Trophoblast cell (in vitro differentiated cells and primary cell): ENCODE data around the gene IL23R.

Experiments
- DNase-seq, 2 donors: peaks; one replicate each; pipeline ENCODE4 v3.0.0-alpha.2; 2016
- H2AFZ ChIP-seq: 2 replicates; pipeline ENCODE4 v1.6.1; 2013; ENCODE audit warnings: low read length, moderate library complexity, mild to moderate bottlenecking; ENCODE audit not compliant: insufficient read depth, poor library complexity
- H2AK5ac ChIP-seq: 2 replicates; pipeline ENCODE4 v1.6.1; 2013; ENCODE audit warnings: mild to moderate bottlenecking, low read length
- H2BK120ac ChIP-seq: 2 replicates; pipeline ENCODE4 v1.6.1; 2013; ENCODE audit warnings: low read length, mild to moderate bottlenecking, moderate library complexity; ENCODE audit not compliant: insufficient read depth, poor library complexity
- H2BK12ac ChIP-seq: 2 replicates; pipeline ENCODE4 v1.6.1; 2013; ENCODE audit warnings: mild to moderate bottlenecking, low read length, moderate library complexity
- H2BK5ac ChIP-seq: 2 replicates; pipeline ENCODE4 v1.6.1; 2013; ENCODE audit warnings: low read length, low read depth, moderate library complexity, mild to moderate bottlenecking; ENCODE audit not compliant: poor library complexity
- H3K14ac ChIP-seq: 2 replicates; pipeline ENCODE4 v1.6.1; 2013; ENCODE audit warnings: mild to moderate bottlenecking, low read length
- H3K18ac ChIP-seq: 2 replicates; pipeline ENCODE4 v1.6.1; 2013; ENCODE audit warnings: mild to moderate bottlenecking, low read length
- H3K23ac ChIP-seq: 2 replicates; pipeline ENCODE4 v1.6.1; 2013; ENCODE audit warnings: low read length
- H3K27ac ChIP-seq: 2 replicates; pipeline ENCODE4 v1.5.1; 2013; ENCODE audit warnings: low read depth, mild to moderate bottlenecking, inconsistent platforms, low read length, moderate library complexity
- H3K27me3 ChIP-seq: 2 replicates; pipeline ENCODE4 v1.6.1; 2013; ENCODE audit warnings: inconsistent platforms, mild to moderate bottlenecking, low read length, moderate library complexity; ENCODE audit not compliant: insufficient read depth
- H3K36me3 ChIP-seq, 2 experiments: 1 replicate in 1 of 2; 2 replicates in 1 of 2; pipeline ENCODE4 v1.6.1; 2013; ENCODE audit warnings: low read length in 2 of 2, mild to moderate bottlenecking in 2 of 2, moderate library complexity in 1 of 2; ENCODE audit not compliant: insufficient read depth in 2 of 2, control insufficient read depth in 1 of 2
- H3K4ac ChIP-seq: 2 replicates; pipeline ENCODE4 v1.6.1; 2013; ENCODE audit warnings: low read depth, mild to moderate bottlenecking, low read length, moderate library complexity
- H3K4me1 ChIP-seq, 2 experiments: 1 replicate in 1 of 2; 2 replicates in 1 of 2; pipeline ENCODE4 v1.6.1; 2013; ENCODE audit warnings: low read length in 2 of 2, mild to moderate bottlenecking in 2 of 2, moderate library complexity in 1 of 2; ENCODE audit not compliant: insufficient read depth in 2 of 2, control insufficient read depth in 1 of 2
- H3K4me2 ChIP-seq: 2 replicates; pipeline ENCODE4 v1.6.1; 2013; ENCODE audit warnings: inconsistent platforms, mild to moderate bottlenecking, low read length, moderate library complexity
- H3K4me3 ChIP-seq: 2 replicates; pipeline ENCODE4 v1.5.1; 2013; ENCODE audit warnings: mild to moderate bottlenecking, low read depth, low read length, inconsistent platforms
- H3K79me1 ChIP-seq: one replicate; pipeline ENCODE4 v1.6.1; 2013; ENCODE audit warnings: low read length
- H3K79me2 ChIP-seq: 2 replicates; pipeline ENCODE4 v1.6.1; 2013; ENCODE audit warnings: low read length, mild to moderate bottlenecking; ENCODE audit not compliant: control insufficient read depth, insufficient read depth, poor library complexity
- H3K9ac ChIP-seq: 2 replicates; pipeline ENCODE4 v1.6.1; 2013; ENCODE audit warnings: mild to moderate bottlenecking, low read length
- H3K9me3 ChIP-seq: 2 replicates; pipeline ENCODE4 v1.6.1; 2013; ENCODE audit warnings: low read depth, mild to moderate bottlenecking, control low read depth, inconsistent platforms, low read length; ENCODE audit not compliant: insufficient read depth
- H4K12ac ChIP-seq: 2 replicates; pipeline ENCODE4 v1.6.1; 2013; ENCODE audit warnings: low read depth, mild to moderate bottlenecking, low read length, moderate library complexity
- H4K8ac ChIP-seq: 2 replicates; pipeline ENCODE4 v1.6.1; 2013; ENCODE audit warnings: low read depth, mild to moderate bottlenecking, low read length, moderate library complexity
- H4K91ac ChIP-seq: one replicate; pipeline ENCODE4 v1.6.1; 2013; ENCODE audit warnings: low read depth, mild to moderate bottlenecking, low read length, moderate library complexity
- WGBS: extraction: QIAGEN DNeasy Blood & Tissue Kit; methylation state at CpG from one replicate; pipeline ENCODE4 v1.1.7; 2013; ENCODE audit warnings: missing lambda C conversion rate; ENCODE audit not compliant: insufficient read length, insufficient coverage; ENCODE audit errors: extremely low coverage; 5-methylcytosine and 5-hydroxymethylcytosine counted together

The IL23R gene

DNA sequence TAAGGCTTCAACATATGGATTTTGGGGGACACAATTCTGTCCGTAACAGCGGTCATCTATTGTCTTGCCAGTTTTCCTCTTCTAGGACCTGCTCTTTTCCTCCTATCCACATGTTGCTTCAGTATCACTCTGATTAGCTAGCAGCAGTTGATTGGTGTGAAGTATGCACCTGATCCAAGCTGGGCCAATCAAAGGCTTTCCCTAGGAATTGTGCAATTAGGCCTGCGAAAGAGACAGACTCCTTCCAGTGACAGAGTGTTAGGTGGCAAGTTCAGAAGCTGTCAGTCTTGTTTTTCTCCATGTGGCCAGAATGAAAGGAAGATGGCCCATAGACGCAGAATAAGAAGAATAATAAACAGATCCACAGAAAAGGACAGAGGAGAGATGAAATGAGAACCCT, 107.3 kb downstream of the IL23R start:
- DNase-seq, result no peak
- H3K4me2 ChIP-seq, result no peak overlapping the region
- no peak overlapping the region for H3K27ac ChIP-seq
- no CpG with 5 or more reads among the region's 4 CpGs for WGBS
- no peak overlapping the region for H2AFZ ChIP-seq
- no peak overlapping the region for H2AK5ac ChIP-seq
- H3K27me3 ChIP-seq, result no peaks in the 10 kb centered on the region
- no peak overlapping the region for H2BK120ac ChIP-seq
- no peaks in the 10 kb centered on the region for H3K4me1 ChIP-seq
- H3K4me3 ChIP-seq, result no peak overlapping the region
- no peak overlapping the region for H2BK5ac ChIP-seq
- no peaks in the 10 kb centered on the region for H3K79me1 ChIP-seq
- no peak overlapping the region for H3K4ac ChIP-seq
- H2BK12ac ChIP-seq, result no peak overlapping the region
- no peak overlapping the region for H3K9ac ChIP-seq
- H3K18ac ChIP-seq, result no peak overlapping the region
- H3K9me3 ChIP-seq, result peaks cover 2% of the 10 kb centered on the region
- H3K36me3 ChIP-seq, result no peaks in the 10 kb centered on the region
- H3K14ac ChIP-seq, result no peak overlapping the region
- H4K91ac ChIP-seq, result no peak overlapping the region
- no peak overlapping the region for H3K23ac ChIP-seq
- H4K8ac ChIP-seq, result no peak overlapping the region
- H4K12ac ChIP-seq, result no peak overlapping the region
- no peaks in the 10 kb centered on the region for H3K79me2 ChIP-seq

DNA sequence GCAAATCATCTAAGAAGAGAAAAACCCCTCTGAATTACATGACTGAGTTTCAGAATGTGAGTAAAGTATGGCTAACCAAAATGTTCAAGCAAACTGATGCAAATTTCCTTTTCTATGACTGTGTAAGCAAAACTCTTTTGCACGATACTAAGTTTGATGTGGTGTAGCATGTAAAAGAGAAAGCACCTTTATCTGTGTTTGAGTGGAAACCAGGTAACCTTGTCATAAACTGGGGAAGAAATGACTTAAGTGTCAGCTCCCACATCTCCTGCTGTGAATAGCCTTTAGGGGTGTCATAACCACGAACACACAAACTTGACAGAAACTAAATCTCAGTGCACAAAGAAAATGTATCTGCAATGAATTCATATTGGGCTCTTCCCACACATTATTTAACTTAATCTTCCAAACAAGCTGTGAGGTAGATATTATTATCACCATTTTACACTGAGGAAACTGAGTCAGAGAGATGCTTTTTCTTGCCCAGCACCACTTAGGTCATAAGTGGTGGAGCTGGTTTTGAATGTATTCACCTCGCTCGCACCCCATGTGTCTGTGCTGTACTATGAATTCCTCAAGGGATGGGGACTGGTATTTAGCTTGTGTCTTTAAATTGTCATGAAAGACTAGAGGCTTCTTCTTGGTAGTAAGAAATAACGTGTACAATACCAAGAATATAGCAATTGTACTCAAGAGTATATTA, 108.5 kb downstream of the IL23R start:
- Histone ChIP-seq H3K4me2 (no peak overlapping the region), H3K4me3 (no peak overlapping the region), H2BK12ac (no peak overlapping the region), H3K79me1 (no peaks in the 10 kb centered on the region), H3K9me3 (peaks cover 2% of the 10 kb centered on the region), H2AK5ac (no peak overlapping the region), H2AFZ (no peak overlapping the region), H3K18ac (no peak overlapping the region), H3K4me1 (no peaks in the 10 kb centered on the region), H2BK5ac (no peak overlapping the region), H3K79me2 (no peaks in the 10 kb centered on the region), H4K91ac (no peak overlapping the region), H4K12ac (no peak overlapping the region), H3K4ac (no peak overlapping the region), H3K14ac (no peak overlapping the region), H4K8ac (no peak overlapping the region), H3K23ac (no peak overlapping the region), H2BK120ac (no peak overlapping the region), H3K9ac (no peak overlapping the region), H3K27ac (no peak overlapping the region), H3K27me3 (no peaks in the 10 kb centered on the region), H3K36me3 (no peaks in the 10 kb centered on the region)
- WGBS, result no CpG with 5 or more reads among the region's 5 CpGs
- DNase-seq, result no peak

DNA sequence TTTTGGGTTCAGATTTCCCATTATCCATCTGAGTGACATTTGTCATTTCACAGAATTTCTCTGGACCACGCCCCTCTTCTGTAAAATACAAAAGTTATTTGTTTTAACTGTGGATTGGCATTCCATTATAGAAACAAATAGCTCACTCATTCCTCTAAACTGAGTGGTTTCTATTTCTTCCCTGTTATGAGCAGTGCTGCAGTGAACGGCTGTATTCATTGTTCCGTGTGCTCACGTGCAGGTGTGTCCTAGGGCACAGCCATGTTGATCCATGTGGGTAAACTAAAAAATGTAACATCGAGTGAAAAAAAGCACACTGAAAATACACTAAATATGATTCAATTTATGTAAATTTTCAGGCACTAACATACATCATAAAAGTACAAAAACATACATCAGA, 114.4 kb downstream of the IL23R start:
- DNase-seq, result no peak
- H2AFZ ChIP-seq, result no peak overlapping the region
- H3K36me3 ChIP-seq, result no peaks in the 10 kb centered on the region
- H2BK120ac ChIP-seq, result no peak overlapping the region
- no peaks in the 10 kb centered on the region for H3K27me3 ChIP-seq
- no peak overlapping the region for H2BK12ac ChIP-seq
- H3K4me1 ChIP-seq, result no peaks in the 10 kb centered on the region
- no peak overlapping the region for H4K12ac ChIP-seq
- no peak overlapping the region for H3K27ac ChIP-seq
- no peak overlapping the region for H4K91ac ChIP-seq
- WGBS, result no CpG with 5 or more reads among the region's 5 CpGs
- H3K4me2 ChIP-seq, result no peak overlapping the region
- H3K9me3 ChIP-seq, result no peaks in the 10 kb centered on the region
- H3K14ac ChIP-seq, result no peak overlapping the region
- H3K79me2 ChIP-seq, result no peaks in the 10 kb centered on the region
- no peak overlapping the region for H2BK5ac ChIP-seq
- H3K79me1 ChIP-seq, result no peaks in the 10 kb centered on the region
- no peak overlapping the region for H3K18ac ChIP-seq
- no peak overlapping the region for H3K4ac ChIP-seq
- H3K9ac ChIP-seq, result no peak overlapping the region
- no peak overlapping the region for H2AK5ac ChIP-seq
- no peak overlapping the region for H3K4me3 ChIP-seq
- no peak overlapping the region for H4K8ac ChIP-seq
- no peak overlapping the region for H3K23ac ChIP-seq

DNA sequence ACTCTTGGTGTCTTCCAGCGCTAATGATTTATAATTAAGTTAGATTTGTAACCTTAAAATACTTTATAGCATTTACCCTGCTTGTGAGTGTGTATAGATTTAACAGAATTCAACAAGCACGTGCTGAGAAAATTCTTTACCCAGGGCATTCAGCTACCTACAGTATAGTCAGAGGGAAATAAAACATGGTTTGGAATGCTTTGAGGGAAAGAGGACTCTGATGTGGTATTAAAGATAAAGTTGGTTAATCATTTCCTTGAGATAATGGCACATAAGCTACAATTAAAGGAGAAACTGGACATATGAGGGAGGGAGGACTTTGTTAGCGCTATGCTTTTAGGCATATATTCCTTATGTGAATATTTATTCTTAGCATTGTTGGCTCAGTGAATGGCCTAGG, 115.0 kb downstream of the IL23R start:
- Histone ChIP-seq H2BK12ac (no peak overlapping the region), H3K79me1 (no peaks in the 10 kb centered on the region), H3K4me1 (no peaks in the 10 kb centered on the region), H3K4ac (no peak overlapping the region), H3K27ac (no peak overlapping the region), H3K9me3 (no peaks in the 10 kb centered on the region), H3K4me3 (no peak overlapping the region), H3K23ac (no peak overlapping the region), H4K91ac (no peak overlapping the region), H4K12ac (no peak overlapping the region), H4K8ac (no peak overlapping the region), H3K14ac (no peak overlapping the region), H2BK120ac (no peak overlapping the region), H3K27me3 (no peaks in the 10 kb centered on the region), H2AK5ac (no peak overlapping the region), H2BK5ac (no peak overlapping the region), H3K79me2 (no peaks in the 10 kb centered on the region), H3K4me2 (no peak overlapping the region), H3K18ac (no peak overlapping the region), H3K9ac (no peak overlapping the region), H3K36me3 (no peaks in the 10 kb centered on the region), H2AFZ (no peak overlapping the region)
- no CpG with 5 or more reads among the region's 3 CpGs for WGBS
- no peak for DNase-seq
